Measurements from ENCODE around the gene SLC26A4.
A peak's percentile ranks its signal among the peaks of the same experiment; 100 is the strongest.

Gene SLC26A4
- total RNA-seq: 0 to 0.17 (median 0.09) reads per million in 3 donors

GRCh38 chr7:107660381-107661080, at the start of gene SLC26A4:
SLC26A4 (plus strand) TSS chr7:107660828; CDS start chr7:107661642, 814 bp downstream.
- Histone ChIP-seq H3K27me3 (replicated peaks; ENCODE audit: control insufficient read depth, insufficient read depth, low read length, poor library complexity, severe bottlenecking) (peaks cover 12% of the 10 kb centered on the region), H3K9me3 (ENCODE audit: control insufficient read depth, low read length) (no peaks in the 10 kb centered on the region), H3K4me3 (ENCODE audit: insufficient read depth, low read depth, low read length, poor library complexity, severe bottlenecking) (peak within 1 kb of the TSS; percentile 62), H3K27ac (ENCODE audit: insufficient read depth, low read length, poor library complexity, severe bottlenecking) (no peak within 1 kb of the TSS), H3K4me1 (ENCODE audit: control insufficient read depth, insufficient read depth, low read length, poor library complexity, severe bottlenecking) (peaks cover 20% of the 10 kb centered on the region), H3K36me3 (ENCODE audit: control insufficient read depth, insufficient read depth, low read length) (no peaks in the 10 kb centered on the region)
- DNase-seq: no peak

- Histone ChIP-seq H3K36me3 (ENCODE audit: control insufficient read depth, insufficient read depth, low read length) (peaks cover 12% of the 10 kb centered on the region), H3K9me3 (ENCODE audit: control insufficient read depth, low read length) (no peaks in the 10 kb centered on the region), H3K27me3 (replicated peaks; ENCODE audit: control insufficient read depth, insufficient read depth, low read length, poor library complexity, severe bottlenecking) (no peaks in the 10 kb centered on the region), H3K4me3 (ENCODE audit: insufficient read depth, low read depth, low read length, poor library complexity, severe bottlenecking) (no peak overlapping the region), H3K27ac (ENCODE audit: insufficient read depth, low read length, poor library complexity, severe bottlenecking) (no peak overlapping the region), H3K4me1 (ENCODE audit: control insufficient read depth, insufficient read depth, low read length, poor library complexity, severe bottlenecking) (no peaks in the 10 kb centered on the region)
- DNase-seq: no peak
Observed at GRCh38 chr7:107613439-107613838, 47.2 kb upstream of the SLC26A4 start.

GRCh38 chr7:107613948-107614347, 46.7 kb upstream of the SLC26A4 start:
- H3K4me3 ChIP-seq (ENCODE audit: insufficient read depth, low read depth, low read length, poor library complexity, severe bottlenecking): no peak overlapping the region

GRCh38 chr7:107614425-107614824, 46.2 kb upstream of the SLC26A4 start:
- DNase-seq: no peak

More at GRCh38 chr7:107613948-107614347, 46.7 kb upstream of the SLC26A4 start:
- no peaks in the 10 kb centered on the region for H3K27me3 ChIP-seq (replicated peaks; ENCODE audit: control insufficient read depth, insufficient read depth, low read length, poor library complexity, severe bottlenecking)
- H3K4me1 ChIP-seq (ENCODE audit: control insufficient read depth, insufficient read depth, low read length, poor library complexity, severe bottlenecking): no peaks in the 10 kb centered on the region
- H3K9me3 ChIP-seq (ENCODE audit: control insufficient read depth, low read length): no peaks in the 10 kb centered on the region
- no peak overlapping the region for H3K27ac ChIP-seq (ENCODE audit: insufficient read depth, low read length, poor library complexity, severe bottlenecking)
- DNase-seq: no peak
- H3K36me3 ChIP-seq (ENCODE audit: control insufficient read depth, insufficient read depth, low read length): peaks cover 12% of the 10 kb centered on the region

GRCh38 chr7:107615910-107616680, 44.5 kb upstream of the SLC26A4 start:
- no peak for DNase-seq
- H3K27me3 ChIP-seq (replicated peaks; ENCODE audit: control insufficient read depth, insufficient read depth, low read length, poor library complexity, severe bottlenecking): no peaks in the 10 kb centered on the region
- H3K27ac ChIP-seq (ENCODE audit: insufficient read depth, low read length, poor library complexity, severe bottlenecking): no peak overlapping the region
- no peaks in the 10 kb centered on the region for H3K4me1 ChIP-seq (ENCODE audit: control insufficient read depth, insufficient read depth, low read length, poor library complexity, severe bottlenecking)
- no peaks in the 10 kb centered on the region for H3K9me3 ChIP-seq (ENCODE audit: control insufficient read depth, low read length)
- no peak overlapping the region for H3K4me3 ChIP-seq (ENCODE audit: insufficient read depth, low read depth, low read length, poor library complexity, severe bottlenecking)
- H3K36me3 ChIP-seq (ENCODE audit: control insufficient read depth, insufficient read depth, low read length): peaks cover 12% of the 10 kb centered on the region

More at GRCh38 chr7:107614425-107614824, 46.2 kb upstream of the SLC26A4 start:
- H3K9me3 ChIP-seq (ENCODE audit: control insufficient read depth, low read length): no peaks in the 10 kb centered on the region
- no peaks in the 10 kb centered on the region for H3K4me1 ChIP-seq (ENCODE audit: control insufficient read depth, insufficient read depth, low read length, poor library complexity, severe bottlenecking)
- H3K4me3 ChIP-seq (ENCODE audit: insufficient read depth, low read depth, low read length, poor library complexity, severe bottlenecking): no peak overlapping the region
- peaks cover 12% of the 10 kb centered on the region for H3K36me3 ChIP-seq (ENCODE audit: control insufficient read depth, insufficient read depth, low read length)
- no peak overlapping the region for H3K27ac ChIP-seq (ENCODE audit: insufficient read depth, low read length, poor library complexity, severe bottlenecking)
- H3K27me3 ChIP-seq (replicated peaks; ENCODE audit: control insufficient read depth, insufficient read depth, low read length, poor library complexity, severe bottlenecking): no peaks in the 10 kb centered on the region

DNA sequence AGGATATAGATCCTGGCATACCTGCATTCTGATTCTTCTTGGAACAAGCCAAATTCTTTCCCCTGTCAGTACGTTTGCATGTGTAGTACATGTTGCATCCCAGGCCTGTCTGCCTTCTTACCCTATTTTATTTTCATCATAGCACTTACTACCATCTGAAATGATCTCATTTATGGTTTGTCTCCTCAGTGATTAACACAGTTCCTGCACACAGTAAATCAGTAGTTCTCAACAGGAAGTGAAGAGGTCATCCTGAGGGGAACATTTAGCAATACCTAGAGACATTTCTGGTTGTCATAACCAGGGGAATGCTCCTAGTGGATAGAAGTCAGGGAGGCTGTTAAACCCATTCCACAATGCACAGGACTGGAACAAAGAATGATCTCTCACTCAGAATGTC, 38.2 kb upstream of the SLC26A4 start:
- H3K27ac ChIP-seq (ENCODE audit: insufficient read depth, low read length, poor library complexity, severe bottlenecking): no peak overlapping the region
- H3K9me3 ChIP-seq (ENCODE audit: control insufficient read depth, low read length): no peaks in the 10 kb centered on the region
- H3K4me3 ChIP-seq (ENCODE audit: insufficient read depth, low read depth, low read length, poor library complexity, severe bottlenecking): no peak overlapping the region
- DNase-seq: no peak
- no peaks in the 10 kb centered on the region for H3K36me3 ChIP-seq (ENCODE audit: control insufficient read depth, insufficient read depth, low read length)
- H3K4me1 ChIP-seq (ENCODE audit: control insufficient read depth, insufficient read depth, low read length, poor library complexity, severe bottlenecking): no peaks in the 10 kb centered on the region
- no peaks in the 10 kb centered on the region for H3K27me3 ChIP-seq (replicated peaks; ENCODE audit: control insufficient read depth, insufficient read depth, low read length, poor library complexity, severe bottlenecking)

DNA sequence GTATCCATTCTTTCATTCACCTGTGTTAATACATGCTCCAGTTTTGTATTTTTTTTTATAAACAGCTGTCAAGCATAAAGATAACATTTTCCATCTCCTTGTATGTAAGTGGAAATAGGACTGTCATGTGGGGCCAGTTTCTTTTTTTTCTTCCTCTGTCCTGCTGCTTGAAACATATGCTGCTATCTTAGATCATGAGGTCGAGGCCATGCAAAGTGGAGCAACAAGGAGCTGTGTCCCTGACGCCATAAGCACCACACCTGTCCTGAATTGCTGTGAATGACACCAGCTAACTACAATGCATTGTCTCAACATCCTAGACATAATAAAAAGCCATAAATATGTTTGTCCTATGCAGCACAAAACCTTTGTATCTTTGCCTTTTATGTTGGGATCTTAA, 37.7 kb upstream of the SLC26A4 start:
- H3K27me3 ChIP-seq (replicated peaks; ENCODE audit: control insufficient read depth, insufficient read depth, low read length, poor library complexity, severe bottlenecking): no peaks in the 10 kb centered on the region
- no peak for DNase-seq
- H3K9me3 ChIP-seq (ENCODE audit: control insufficient read depth, low read length): no peaks in the 10 kb centered on the region
- no peaks in the 10 kb centered on the region for H3K36me3 ChIP-seq (ENCODE audit: control insufficient read depth, insufficient read depth, low read length)
- H3K4me1 ChIP-seq (ENCODE audit: control insufficient read depth, insufficient read depth, low read length, poor library complexity, severe bottlenecking): no peaks in the 10 kb centered on the region
- no peak overlapping the region for H3K27ac ChIP-seq (ENCODE audit: insufficient read depth, low read length, poor library complexity, severe bottlenecking)
- H3K4me3 ChIP-seq (ENCODE audit: insufficient read depth, low read depth, low read length, poor library complexity, severe bottlenecking): no peak overlapping the region

- no peak overlapping the region for H3K27ac ChIP-seq (ENCODE audit: insufficient read depth, low read length, poor library complexity, severe bottlenecking)
- no peaks in the 10 kb centered on the region for H3K9me3 ChIP-seq (ENCODE audit: control insufficient read depth, low read length)
- no peaks in the 10 kb centered on the region for H3K27me3 ChIP-seq (replicated peaks; ENCODE audit: control insufficient read depth, insufficient read depth, low read length, poor library complexity, severe bottlenecking)
- DNase-seq: no peak
- H3K4me1 ChIP-seq (ENCODE audit: control insufficient read depth, insufficient read depth, low read length, poor library complexity, severe bottlenecking): no peaks in the 10 kb centered on the region
- H3K36me3 ChIP-seq (ENCODE audit: control insufficient read depth, insufficient read depth, low read length): no peaks in the 10 kb centered on the region
- H3K4me3 ChIP-seq (ENCODE audit: insufficient read depth, low read depth, low read length, poor library complexity, severe bottlenecking): no peak overlapping the region
Observed at GRCh38 chr7:107627002-107627401, 33.6 kb upstream of the SLC26A4 start.

DNA sequence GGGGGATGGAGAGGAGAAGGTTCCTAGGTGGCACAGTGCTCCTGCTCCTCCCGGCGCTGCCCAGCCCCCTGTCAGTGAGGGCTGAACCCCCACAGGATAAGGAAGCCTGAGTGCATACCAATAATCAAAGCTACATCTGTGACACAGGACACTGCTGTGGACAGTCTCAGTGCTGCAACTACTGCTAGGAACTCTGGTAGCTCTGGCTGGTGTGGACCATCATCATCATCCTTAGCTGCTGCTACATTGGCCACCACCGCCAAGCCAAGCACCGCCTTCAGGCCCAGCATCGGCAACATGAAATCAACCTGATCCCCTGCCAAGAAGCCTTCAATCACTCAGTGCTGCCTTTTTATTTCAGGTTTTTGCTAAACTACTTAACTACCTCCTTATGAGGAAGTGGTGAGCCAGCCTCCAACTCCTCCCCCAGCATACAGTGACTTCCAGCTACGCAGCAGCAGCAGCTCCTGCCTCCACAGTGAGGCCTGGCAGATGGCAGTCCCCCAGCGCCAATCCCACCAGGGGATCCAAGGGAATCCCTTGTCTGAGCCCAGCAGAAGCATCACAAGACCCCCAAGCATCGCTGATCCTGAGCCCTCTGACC, 32.1 kb upstream of the SLC26A4 start:
- H3K27me3 ChIP-seq (replicated peaks; ENCODE audit: control insufficient read depth, insufficient read depth, low read length, poor library complexity, severe bottlenecking): no peaks in the 10 kb centered on the region
- H3K4me3 ChIP-seq (ENCODE audit: insufficient read depth, low read depth, low read length, poor library complexity, severe bottlenecking): no peak overlapping the region
- no peak overlapping the region for H3K27ac ChIP-seq (ENCODE audit: insufficient read depth, low read length, poor library complexity, severe bottlenecking)
- H3K4me1 ChIP-seq (ENCODE audit: control insufficient read depth, insufficient read depth, low read length, poor library complexity, severe bottlenecking): no peaks in the 10 kb centered on the region
- no peak for DNase-seq
- H3K36me3 ChIP-seq (ENCODE audit: control insufficient read depth, insufficient read depth, low read length): no peaks in the 10 kb centered on the region
- no peaks in the 10 kb centered on the region for H3K9me3 ChIP-seq (ENCODE audit: control insufficient read depth, low read length)

DNA sequence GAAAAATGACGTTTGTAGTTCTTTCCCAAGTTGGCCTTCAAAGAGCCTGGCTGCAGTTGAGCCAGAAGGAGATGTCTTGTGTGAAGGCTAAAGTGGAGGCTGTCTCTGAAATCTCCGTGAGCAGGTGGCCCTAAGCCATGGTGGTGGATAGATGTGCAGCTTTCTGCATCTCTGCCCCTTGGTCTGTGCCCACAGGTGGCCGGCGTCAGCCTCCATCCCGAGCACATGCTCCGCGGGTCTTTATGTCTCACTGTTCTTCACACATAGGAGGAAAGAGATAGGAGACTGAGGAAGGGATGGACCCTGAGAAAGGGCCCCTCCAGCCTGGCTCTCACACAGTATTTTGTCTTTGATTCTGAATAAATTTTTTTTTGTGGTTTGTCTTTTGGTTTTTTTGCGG, 30.3 kb upstream of the SLC26A4 start:
- H3K4me1 ChIP-seq (ENCODE audit: control insufficient read depth, insufficient read depth, low read length, poor library complexity, severe bottlenecking): no peaks in the 10 kb centered on the region
- no peaks in the 10 kb centered on the region for H3K27me3 ChIP-seq (replicated peaks; ENCODE audit: control insufficient read depth, insufficient read depth, low read length, poor library complexity, severe bottlenecking)
- H3K4me3 ChIP-seq (ENCODE audit: insufficient read depth, low read depth, low read length, poor library complexity, severe bottlenecking): no peak overlapping the region
- DNase-seq: no peak
- no peak overlapping the region for H3K27ac ChIP-seq (ENCODE audit: insufficient read depth, low read length, poor library complexity, severe bottlenecking)
- H3K36me3 ChIP-seq (ENCODE audit: control insufficient read depth, insufficient read depth, low read length): no peaks in the 10 kb centered on the region
- H3K9me3 ChIP-seq (ENCODE audit: control insufficient read depth, low read length): no peaks in the 10 kb centered on the region
